ENCODE data around the gene ATP8B4.

Gene ATP8B4

GRCh38 chr15:49877117-49877872 is 241.7 kb downstream of the ATP8B4 start:
- Histone ChIP-seq H3K27ac (ENCODE audit: low read depth in 2 of 2, low read length in 2 of 2) (peak overlapping the region; percentile 16 to 70), H3K36me3 (ENCODE audit: control insufficient read depth in 2 of 2, insufficient read depth in 2 of 2, low read length in 2 of 2) (no peaks in the 10 kb centered on the region), H3K27me3 (ENCODE audit: control insufficient read depth in 2 of 2, insufficient read depth in 2 of 2, low read length in 2 of 2) (no peaks in the 10 kb centered on the region), H3K9ac (ENCODE audit: low read depth in 1 of 2, low read length in 2 of 2) (peak overlapping the region in 1 of 2 donors; percentile 11), H3K9me3 (ENCODE audit: control insufficient read depth in 2 of 2, low read length in 2 of 2) (no peaks in the 10 kb centered on the region), H3K4me1 (ENCODE audit: control insufficient read depth in 2 of 2, insufficient read depth in 2 of 2, low read length in 2 of 2) (peaks cover 0 to 7% of the 10 kb centered on the region in 2 donors), H3K4me3 (ENCODE audit: low read length in 2 of 2) (no peak overlapping the region)

GRCh38 chr15:49876401-49877038 is 242.5 kb downstream of the ATP8B4 start:
- no peaks in the 10 kb centered on the region for H3K27me3 ChIP-seq (ENCODE audit: control insufficient read depth in 2 of 2, insufficient read depth in 2 of 2, low read length in 2 of 2)
- H3K36me3 ChIP-seq (ENCODE audit: control insufficient read depth in 2 of 2, insufficient read depth in 2 of 2, low read length in 2 of 2), result no peaks in the 10 kb centered on the region
- H3K4me3 ChIP-seq (ENCODE audit: low read length in 2 of 2), result no peak overlapping the region
- H3K27ac ChIP-seq (ENCODE audit: low read depth in 2 of 2, low read length in 2 of 2), result peak overlapping the region; percentile 46 to 70
- H3K9me3 ChIP-seq (ENCODE audit: control insufficient read depth in 2 of 2, low read length in 2 of 2), result no peaks in the 10 kb centered on the region
- peaks cover 0 to 7% of the 10 kb centered on the region in 2 donors for H3K4me1 ChIP-seq (ENCODE audit: control insufficient read depth in 2 of 2, insufficient read depth in 2 of 2, low read length in 2 of 2)
- peak overlapping the region in 1 of 2 donors; percentile 22 for H3K9ac ChIP-seq (ENCODE audit: low read depth in 1 of 2, low read length in 2 of 2)

DNA sequence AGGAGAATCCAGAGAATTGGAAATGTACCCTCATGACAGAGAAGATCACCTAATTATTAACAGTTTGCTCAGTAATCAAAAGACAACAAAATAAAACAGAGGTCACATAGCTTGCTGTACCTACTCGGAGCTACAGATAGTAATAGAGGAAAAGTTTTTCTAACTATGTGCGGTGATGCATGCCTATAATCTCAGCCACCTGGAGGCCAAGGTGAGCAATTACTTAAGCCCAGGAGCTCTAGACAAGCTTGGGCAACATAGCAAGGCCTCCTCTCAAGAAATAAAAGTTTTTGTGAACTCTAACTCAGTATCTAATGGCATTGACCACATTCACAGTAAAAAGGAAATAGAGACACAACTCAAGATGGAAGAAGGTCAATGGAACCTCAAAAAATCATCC is 243.6 kb downstream of the ATP8B4 start:
- Histone ChIP-seq H3K4me1 (ENCODE audit: control insufficient read depth in 2 of 2, insufficient read depth in 2 of 2, low read length in 2 of 2) (peaks cover 0 to 7% of the 10 kb centered on the region in 2 donors), H3K4me3 (ENCODE audit: low read length in 2 of 2) (no peak overlapping the region), H3K9me3 (ENCODE audit: control insufficient read depth in 2 of 2, low read length in 2 of 2) (no peaks in the 10 kb centered on the region), H3K36me3 (ENCODE audit: control insufficient read depth in 2 of 2, insufficient read depth in 2 of 2, low read length in 2 of 2) (no peaks in the 10 kb centered on the region), H3K9ac (ENCODE audit: low read depth in 1 of 2, low read length in 2 of 2) (no peak overlapping the region), H3K27ac (ENCODE audit: low read depth in 2 of 2, low read length in 2 of 2) (peak overlapping the region in 1 of 2 donors; percentile 59), H3K27me3 (ENCODE audit: control insufficient read depth in 2 of 2, insufficient read depth in 2 of 2, low read length in 2 of 2) (no peaks in the 10 kb centered on the region)

DNA sequence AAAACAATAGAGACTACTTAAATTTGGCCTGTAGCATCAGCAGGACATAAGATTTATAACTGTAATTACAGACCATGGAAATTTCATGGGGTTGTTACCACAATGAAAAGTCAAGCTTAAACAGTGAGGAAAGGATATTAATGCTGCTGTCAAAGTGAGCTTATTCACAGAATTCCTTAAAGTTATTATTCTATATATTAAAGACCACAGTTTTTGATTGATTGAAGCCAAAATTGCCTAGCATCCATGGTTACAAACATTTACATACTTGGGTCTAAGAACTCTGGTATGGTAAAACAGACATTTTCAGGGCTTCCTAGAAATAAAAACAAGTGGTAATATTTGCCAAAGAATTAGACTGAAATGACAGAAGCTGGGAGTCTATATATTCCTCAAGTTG is 248.6 kb downstream of the ATP8B4 start:
- no peak overlapping the region for H3K27ac ChIP-seq (ENCODE audit: low read depth in 2 of 2, low read length in 2 of 2)
- H3K9ac ChIP-seq (ENCODE audit: low read depth in 1 of 2, low read length in 2 of 2), result no peak overlapping the region
- H3K9me3 ChIP-seq (ENCODE audit: control insufficient read depth in 2 of 2, low read length in 2 of 2), result no peaks in the 10 kb centered on the region
- no peaks in the 10 kb centered on the region for H3K27me3 ChIP-seq (ENCODE audit: control insufficient read depth in 2 of 2, insufficient read depth in 2 of 2, low read length in 2 of 2)
- H3K4me1 ChIP-seq (ENCODE audit: control insufficient read depth in 2 of 2, insufficient read depth in 2 of 2, low read length in 2 of 2), result no peaks in the 10 kb centered on the region
- no peak overlapping the region for H3K4me3 ChIP-seq (ENCODE audit: low read length in 2 of 2)
- H3K36me3 ChIP-seq (ENCODE audit: control insufficient read depth in 2 of 2, insufficient read depth in 2 of 2, low read length in 2 of 2), result no peaks in the 10 kb centered on the region

GRCh38 chr15:49868348-49868747 is 250.7 kb downstream of the ATP8B4 start:
- Histone ChIP-seq H3K4me3 (ENCODE audit: low read length in 2 of 2) (no peak overlapping the region), H3K9ac (ENCODE audit: low read depth in 1 of 2, low read length in 2 of 2) (no peak overlapping the region), H3K27me3 (ENCODE audit: control insufficient read depth in 2 of 2, insufficient read depth in 2 of 2, low read length in 2 of 2) (no peaks in the 10 kb centered on the region), H3K36me3 (ENCODE audit: control insufficient read depth in 2 of 2, insufficient read depth in 2 of 2, low read length in 2 of 2) (no peaks in the 10 kb centered on the region), H3K27ac (ENCODE audit: low read depth in 2 of 2, low read length in 2 of 2) (no peak overlapping the region), H3K9me3 (ENCODE audit: control insufficient read depth in 2 of 2, low read length in 2 of 2) (no peaks in the 10 kb centered on the region), H3K4me1 (ENCODE audit: control insufficient read depth in 2 of 2, insufficient read depth in 2 of 2, low read length in 2 of 2) (no peaks in the 10 kb centered on the region)

DNA sequence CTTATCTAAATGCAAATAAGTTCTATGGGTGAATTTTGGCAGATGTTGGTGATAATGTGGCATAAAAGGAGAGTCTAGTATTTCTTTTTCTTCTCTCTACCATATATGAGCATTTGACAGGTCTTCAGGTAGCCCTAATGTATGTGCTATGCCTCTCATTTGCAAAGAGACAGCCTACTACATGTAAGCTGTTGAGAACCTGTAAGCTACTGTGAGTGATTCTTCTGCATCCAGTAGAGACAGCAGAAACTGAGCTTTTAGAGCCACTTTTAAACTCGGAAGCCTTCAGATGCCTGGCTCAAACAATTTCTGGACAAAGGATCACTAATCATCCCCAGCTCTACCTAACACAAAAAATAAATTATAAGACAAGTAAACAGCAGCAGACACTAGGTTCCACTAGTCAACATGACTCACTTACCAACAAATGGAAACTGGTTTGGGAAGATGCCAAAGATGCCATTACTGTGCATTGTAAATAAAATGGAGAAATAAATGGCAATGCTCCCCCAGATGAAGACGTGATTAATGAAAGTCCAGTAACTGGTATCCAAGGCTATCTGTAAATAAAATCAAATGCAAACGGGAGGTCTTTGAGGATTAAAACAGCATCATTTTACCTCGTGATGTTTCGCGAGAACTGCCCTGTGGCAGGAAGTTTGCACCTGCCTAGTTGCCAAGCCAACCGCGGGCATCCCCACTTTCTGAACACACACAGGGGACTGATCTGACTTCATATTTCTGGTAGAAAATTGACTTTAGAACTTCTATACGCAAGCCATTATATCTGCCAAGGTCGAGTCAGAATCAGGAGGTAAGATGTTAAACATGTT is 252.9 kb downstream of the ATP8B4 start:
- H3K27me3 ChIP-seq (ENCODE audit: control insufficient read depth in 2 of 2, insufficient read depth in 2 of 2, low read length in 2 of 2), result no peaks in the 10 kb centered on the region
- no peaks in the 10 kb centered on the region for H3K36me3 ChIP-seq (ENCODE audit: control insufficient read depth in 2 of 2, insufficient read depth in 2 of 2, low read length in 2 of 2)
- H3K9me3 ChIP-seq (ENCODE audit: control insufficient read depth in 2 of 2, low read length in 2 of 2), result no peaks in the 10 kb centered on the region
- no peak overlapping the region for H3K9ac ChIP-seq (ENCODE audit: low read depth in 1 of 2, low read length in 2 of 2)
- no peak overlapping the region for H3K27ac ChIP-seq (ENCODE audit: low read depth in 2 of 2, low read length in 2 of 2)
- no peak overlapping the region for H3K4me3 ChIP-seq (ENCODE audit: low read length in 2 of 2)
- no peaks in the 10 kb centered on the region for H3K4me1 ChIP-seq (ENCODE audit: control insufficient read depth in 2 of 2, insufficient read depth in 2 of 2, low read length in 2 of 2)

DNA sequence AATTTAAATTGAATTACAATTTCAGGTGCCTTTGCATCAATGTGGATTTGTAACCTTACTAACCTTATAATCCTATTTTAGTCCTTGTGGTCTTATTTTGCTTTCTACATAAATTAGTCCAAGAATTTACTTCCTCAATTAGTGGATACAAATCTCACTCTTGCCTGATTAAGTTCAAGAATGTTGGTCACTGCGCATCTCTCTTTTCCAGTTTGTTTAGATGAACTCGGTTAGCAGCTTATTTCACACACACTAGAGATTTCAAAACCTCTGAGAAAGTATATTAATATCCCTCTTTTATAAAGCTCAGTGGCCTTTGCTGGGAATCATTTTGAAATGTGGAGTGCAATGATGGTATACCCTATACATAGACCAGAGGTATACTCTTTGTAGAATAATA is 254.8 kb downstream of the ATP8B4 start:
- Histone ChIP-seq H3K9me3 (ENCODE audit: control insufficient read depth in 2 of 2, low read length in 2 of 2) (no peaks in the 10 kb centered on the region), H3K9ac (ENCODE audit: low read depth in 1 of 2, low read length in 2 of 2) (no peak overlapping the region), H3K4me3 (ENCODE audit: low read length in 2 of 2) (no peak overlapping the region), H3K27me3 (ENCODE audit: control insufficient read depth in 2 of 2, insufficient read depth in 2 of 2, low read length in 2 of 2) (no peaks in the 10 kb centered on the region), H3K4me1 (ENCODE audit: control insufficient read depth in 2 of 2, insufficient read depth in 2 of 2, low read length in 2 of 2) (no peaks in the 10 kb centered on the region), H3K27ac (ENCODE audit: low read depth in 2 of 2, low read length in 2 of 2) (no peak overlapping the region), H3K36me3 (ENCODE audit: control insufficient read depth in 2 of 2, insufficient read depth in 2 of 2, low read length in 2 of 2) (no peaks in the 10 kb centered on the region)

GRCh38 chr15:49863431-49864224 is 255.4 kb downstream of the ATP8B4 start:
- Histone ChIP-seq H3K9ac (ENCODE audit: low read depth in 1 of 2, low read length in 2 of 2) (no peak overlapping the region), H3K27me3 (ENCODE audit: control insufficient read depth in 2 of 2, insufficient read depth in 2 of 2, low read length in 2 of 2) (no peaks in the 10 kb centered on the region), H3K4me3 (ENCODE audit: low read length in 2 of 2) (no peak overlapping the region), H3K9me3 (ENCODE audit: control insufficient read depth in 2 of 2, low read length in 2 of 2) (no peaks in the 10 kb centered on the region), H3K4me1 (ENCODE audit: control insufficient read depth in 2 of 2, insufficient read depth in 2 of 2, low read length in 2 of 2) (no peaks in the 10 kb centered on the region), H3K36me3 (ENCODE audit: control insufficient read depth in 2 of 2, insufficient read depth in 2 of 2, low read length in 2 of 2) (no peaks in the 10 kb centered on the region), H3K27ac (ENCODE audit: low read depth in 2 of 2, low read length in 2 of 2) (peak overlapping the region; percentile 31 to 43)

DNA sequence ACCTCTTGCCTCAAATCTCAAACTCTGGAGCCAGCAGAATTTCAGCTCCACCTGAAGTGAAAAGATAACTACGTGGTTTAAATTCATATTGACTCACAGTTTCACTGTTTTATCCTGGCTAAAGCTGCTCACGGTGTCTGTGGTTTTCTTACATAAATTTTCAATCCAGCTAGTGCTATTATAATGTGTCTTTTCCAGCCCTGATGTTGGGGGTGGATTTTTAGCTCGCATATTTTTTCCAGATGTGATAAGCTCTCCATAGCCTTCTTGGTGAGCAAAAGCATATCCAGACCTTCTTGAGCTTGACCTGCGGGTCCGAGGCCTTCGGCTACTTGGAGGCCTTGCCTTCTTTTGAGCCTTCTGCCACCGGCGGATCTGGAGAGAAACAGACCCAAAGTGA is 258.9 kb downstream of the ATP8B4 start:
- no peaks in the 10 kb centered on the region for H3K36me3 ChIP-seq (ENCODE audit: control insufficient read depth in 2 of 2, insufficient read depth in 2 of 2, low read length in 2 of 2)
- H3K27ac ChIP-seq (ENCODE audit: low read depth in 2 of 2, low read length in 2 of 2), result no peak overlapping the region
- H3K4me3 ChIP-seq (ENCODE audit: low read length in 2 of 2), result no peak overlapping the region
- H3K4me1 ChIP-seq (ENCODE audit: control insufficient read depth in 2 of 2, insufficient read depth in 2 of 2, low read length in 2 of 2), result peaks cover 0 to 7% of the 10 kb centered on the region in 2 donors
- H3K9ac ChIP-seq (ENCODE audit: low read depth in 1 of 2, low read length in 2 of 2), result no peak overlapping the region
- H3K27me3 ChIP-seq (ENCODE audit: control insufficient read depth in 2 of 2, insufficient read depth in 2 of 2, low read length in 2 of 2), result no peaks in the 10 kb centered on the region
- no peaks in the 10 kb centered on the region for H3K9me3 ChIP-seq (ENCODE audit: control insufficient read depth in 2 of 2, low read length in 2 of 2)
